ENCODE results near the gene RHBDD1. TPM values are rescaled to one million over a fixed set of nuclear protein-coding genes. Genes with fewer than 3 reads are reported as not detected.
A peak's percentile ranks its signal among the peaks of the same experiment; 100 is the strongest.
"Not testable (repeated sequence)": the region's sequence is repeated elsewhere in the genome, so short reads cannot be mapped to it uniquely, and the experiment has no call there.

Gene RHBDD1
- polyA plus RNA-seq, 4 donors: 22.9 to 34.1 (median 25.5) TPM

DNA sequence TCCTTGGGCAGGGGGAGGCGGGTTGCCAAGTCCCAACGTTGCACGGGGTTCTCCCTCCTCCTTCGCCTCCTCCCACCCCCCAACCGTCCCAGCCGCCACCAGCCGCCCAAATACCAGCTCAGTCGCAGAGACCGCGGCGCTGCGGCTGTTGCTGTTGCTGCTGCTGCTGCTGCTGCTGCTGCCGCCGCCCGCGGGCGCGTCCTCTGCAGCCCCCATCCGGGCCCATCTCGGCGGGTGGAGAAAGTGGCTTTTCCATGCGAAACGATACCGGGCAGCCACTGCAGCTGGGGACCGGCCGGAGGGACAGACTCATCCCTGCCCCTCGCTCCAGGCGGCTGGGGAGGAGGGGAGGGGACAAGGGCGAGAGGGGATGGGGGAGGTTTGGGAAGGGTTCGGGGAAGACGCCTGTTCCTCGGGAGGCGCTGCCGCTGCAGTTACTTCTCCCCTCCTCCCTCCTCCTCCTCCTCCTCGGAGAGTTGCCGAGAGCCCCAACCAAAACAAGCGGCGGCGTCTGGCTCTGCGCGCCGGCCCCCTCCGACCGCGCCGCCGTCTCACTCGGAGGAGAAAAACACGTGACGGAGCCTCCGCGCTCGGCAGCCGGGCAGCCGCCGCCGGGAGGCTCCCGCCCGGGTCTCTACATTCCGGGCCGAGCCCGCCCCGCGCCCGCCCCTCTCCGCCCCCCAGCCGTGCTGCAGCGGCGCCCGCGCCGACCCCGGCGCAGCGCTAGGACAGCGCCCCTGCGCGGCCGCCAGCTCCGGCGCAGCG is 36.5 kb upstream of the RHBDD1 start, which contains the start of gene IRS1:
IRS1 (minus strand) TSS at position 610 of the 765 bp plus-strand sequence. CDS start 1,082 bp downstream, outside the sequence.
- peak in 1 of 4 donors; percentile 70 for DNase-seq (ENCODE audit: low read depth in 4 of 4, low spot score in 3 of 4)

DNA sequence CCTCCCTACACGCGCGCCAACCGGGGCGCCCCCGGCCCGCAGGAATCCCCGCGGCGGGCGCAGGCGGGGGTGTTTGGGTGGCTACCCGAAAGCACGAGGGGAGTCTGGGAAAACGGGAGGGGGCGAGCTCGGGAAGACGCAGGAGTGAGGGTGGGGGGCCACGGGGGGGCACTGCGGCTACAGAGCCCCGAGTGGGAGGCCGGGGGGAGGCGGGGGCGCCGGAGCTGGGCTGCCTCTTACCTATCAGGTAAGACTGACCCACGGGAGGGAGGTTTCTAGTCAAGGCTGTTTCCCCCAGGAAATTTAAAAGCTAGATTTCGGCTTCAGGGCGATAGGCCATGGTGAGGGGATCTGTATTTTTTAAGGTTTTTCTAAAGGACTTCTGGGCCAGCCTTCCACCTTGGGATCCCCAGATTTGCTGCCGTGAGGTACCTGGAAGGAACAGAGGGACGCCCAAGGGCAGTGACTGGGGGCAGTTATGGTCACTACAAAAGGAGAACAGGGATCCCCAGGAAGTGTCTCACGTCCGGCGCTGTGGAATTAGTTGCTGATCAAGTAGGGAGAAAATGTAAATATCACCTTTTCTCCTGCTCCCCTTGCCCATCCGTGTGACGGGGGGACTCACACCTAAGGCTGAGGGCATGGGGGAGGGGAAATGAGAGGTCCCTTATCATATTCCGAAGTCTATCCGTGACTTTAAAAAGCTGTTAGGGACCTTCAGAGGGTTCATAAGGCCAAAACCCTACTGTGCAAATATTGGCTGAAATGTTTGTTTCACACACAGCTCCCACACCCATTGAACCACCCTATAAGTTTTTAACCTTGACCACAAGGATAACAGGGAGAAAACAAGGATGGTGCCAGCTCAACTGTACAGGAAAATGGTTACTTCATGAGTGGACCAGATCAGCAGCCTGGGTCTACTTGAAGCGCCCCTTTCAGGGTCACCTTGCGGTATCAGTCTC is 35.6 kb upstream of the RHBDD1 start:
- no peak for DNase-seq (ENCODE audit: low read depth in 4 of 4, low spot score in 3 of 4)

- peak in 2 of 4 donors; percentile 75 to 78 for DNase-seq (ENCODE audit: low read depth in 4 of 4, low spot score in 3 of 4)
Observed at GRCh38 chr2:226800941-226801784, 34.7 kb upstream of the RHBDD1 start.

DNA sequence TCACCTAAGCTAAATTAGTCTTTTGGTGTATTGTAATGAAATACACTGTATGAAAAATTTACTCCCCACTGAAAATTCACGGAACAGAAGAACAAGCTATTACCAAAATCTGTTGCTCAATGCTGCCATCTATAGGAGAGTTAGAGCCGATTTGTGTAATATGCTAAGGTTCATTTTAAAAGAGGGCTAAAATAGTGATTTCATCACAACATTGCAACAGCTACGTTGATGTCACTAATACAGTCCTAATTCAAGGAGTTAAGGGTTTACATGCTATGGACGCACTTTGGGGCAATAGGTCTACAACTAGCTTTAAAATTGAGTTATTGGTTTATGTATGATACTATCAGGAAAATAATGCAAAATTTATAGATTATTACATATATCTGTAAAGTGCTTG is 33.3 kb upstream of the RHBDD1 start:
- no peak for DNase-seq (ENCODE audit: low read depth in 4 of 4, low spot score in 3 of 4)

DNA sequence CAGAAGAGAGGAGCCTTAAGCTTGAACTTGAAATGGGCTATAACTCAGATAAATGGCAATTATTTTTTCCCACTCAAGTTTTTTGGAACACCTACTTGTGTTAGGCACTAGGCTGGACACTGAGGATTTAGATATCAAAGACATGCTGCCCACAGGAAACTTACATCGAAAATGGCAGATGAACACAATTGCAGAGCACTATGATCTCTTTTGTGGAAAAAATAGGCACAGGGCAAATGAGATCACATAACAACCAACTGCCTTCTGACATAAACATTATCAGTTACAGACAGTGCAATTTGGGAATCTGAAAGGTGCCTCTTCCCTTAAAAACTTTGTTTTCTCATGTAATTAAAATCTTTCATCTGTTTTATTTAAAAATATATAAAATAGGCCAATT is 32.4 kb upstream of the RHBDD1 start:
- DNase-seq (ENCODE audit: low read depth in 4 of 4, low spot score in 3 of 4): no peak

GRCh38 chr2:226813148-226813701 is 22.6 kb upstream of the RHBDD1 start:
- no peak for DNase-seq (ENCODE audit: low read depth in 4 of 4, low spot score in 3 of 4)

- no peak for DNase-seq (ENCODE audit: low read depth in 4 of 4, low spot score in 3 of 4)
Observed at GRCh38 chr2:226818930-226819329, 16.9 kb upstream of the RHBDD1 start.

DNA sequence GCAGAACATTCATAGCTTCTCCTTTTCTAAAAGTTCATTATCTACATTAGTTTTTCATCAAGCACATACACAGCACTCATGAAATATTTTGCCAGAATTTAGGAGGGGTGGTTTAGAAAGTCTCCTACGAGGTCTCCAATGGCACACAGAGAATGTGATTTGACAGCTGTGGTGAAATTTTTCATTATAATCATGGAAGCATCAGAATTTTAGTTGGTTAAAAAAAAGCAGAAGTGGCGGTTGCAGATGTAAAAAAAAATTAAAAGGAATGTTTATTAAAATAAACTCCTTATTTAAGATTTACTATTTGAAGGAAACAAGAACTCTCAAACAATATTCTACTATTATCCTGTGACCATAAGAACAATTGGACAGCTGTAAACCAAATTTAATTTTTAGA is 10.8 kb upstream of the RHBDD1 start:
- no peak for DNase-seq (ENCODE audit: low read depth in 4 of 4, low spot score in 3 of 4)

- no peak for DNase-seq (ENCODE audit: low read depth in 4 of 4, low spot score in 3 of 4)
Observed at GRCh38 chr2:226828191-226828590, 7.7 kb upstream of the RHBDD1 start.

GRCh38 chr2:226829721-226830631 is 5.9 kb upstream of the RHBDD1 start:
- DNase-seq (ENCODE audit: low read depth in 4 of 4, low spot score in 3 of 4): no peak

GRCh38 chr2:226831266-226831665 is 4.6 kb upstream of the RHBDD1 start:
- no peak for DNase-seq (ENCODE audit: low read depth in 4 of 4, low spot score in 3 of 4)

- no peak for DNase-seq (ENCODE audit: low read depth in 4 of 4, low spot score in 3 of 4)
Observed at GRCh38 chr2:226832061-226832460, 3.8 kb upstream of the RHBDD1 start.

- DNase-seq (ENCODE audit: low read depth in 4 of 4, low spot score in 3 of 4): not testable (repeated sequence)
Observed at GRCh38 chr2:226834880-226835279, 974 bp upstream of the RHBDD1 start.

GRCh38 chr2:226835420-226835795 is 446 bp upstream of the RHBDD1 start:
- peak in 1 of 4 donors; percentile 42 for DNase-seq (ENCODE audit: low read depth in 4 of 4, low spot score in 3 of 4)

GRCh38 chr2:226836548-226836885 is 663 bp downstream of the RHBDD1 start:
- DNase-seq (ENCODE audit: low read depth in 4 of 4, low spot score in 3 of 4): peak in 1 of 4 donors; percentile 31

DNA sequence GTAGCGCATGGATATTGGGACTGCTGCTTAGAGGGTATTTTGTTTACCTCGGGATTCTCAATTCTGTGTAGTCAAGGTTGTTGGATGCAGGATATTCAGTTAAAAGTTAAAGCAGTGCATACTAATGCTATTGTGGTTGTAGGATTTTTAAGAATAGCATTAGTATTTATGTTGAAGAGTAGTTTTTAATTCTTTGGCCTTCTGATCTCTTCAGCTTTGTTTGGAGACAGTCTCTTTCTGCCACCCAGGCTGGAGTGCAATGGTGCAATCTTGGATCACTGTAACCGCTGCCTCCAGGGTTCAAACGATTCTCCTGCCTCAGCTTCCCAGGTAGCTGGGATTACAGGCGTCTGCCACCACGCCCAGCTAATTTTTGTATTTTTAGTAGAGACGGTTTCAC is 1.5 kb downstream of the RHBDD1 start:
- no peak for DNase-seq (ENCODE audit: low read depth in 4 of 4, low spot score in 3 of 4)

GRCh38 chr2:226837787-226838603 is 2.1 kb downstream of the RHBDD1 start:
- no peak for DNase-seq (ENCODE audit: low read depth in 4 of 4, low spot score in 3 of 4)

DNA sequence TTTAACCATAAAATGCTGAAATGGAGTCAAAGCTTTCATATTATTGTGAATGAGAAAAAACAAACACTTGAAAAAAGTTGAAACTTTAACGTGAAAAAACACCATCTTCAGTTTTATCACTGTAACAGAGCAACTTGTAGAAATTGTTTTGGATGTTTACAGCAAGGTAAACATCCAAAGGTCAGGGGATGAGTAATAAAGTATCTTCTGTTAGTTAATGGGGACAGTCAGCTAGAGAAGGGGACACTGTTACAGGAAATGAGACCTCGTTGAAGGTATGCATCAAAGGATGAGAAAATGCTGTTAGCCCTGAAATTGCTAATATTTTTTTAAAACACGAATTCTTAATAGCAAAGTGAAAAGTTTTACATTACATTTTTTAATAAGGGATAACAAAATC is 2.9 kb downstream of the RHBDD1 start:
- no peak for DNase-seq (ENCODE audit: low read depth in 4 of 4, low spot score in 3 of 4)

All from left renal pelvis (tissue), 4 donors.